CD4-positive, alpha-beta memory T cell (primary cell): Measurements from ENCODE around the gene PLG. TPM values are rescaled to one million over a fixed set of nuclear protein-coding genes. Genes with fewer than 3 reads are reported as not detected.
"Not testable (repeated sequence)": the region's sequence is repeated elsewhere in the genome, so short reads cannot be mapped to it uniquely, and the experiment has no call there.

Source experiments
- CTCF ChIA-PET: fragments of 350-600 bp; sonication (Branson Sonifier 250); formaldehyde crosslinking; loops from one replicate; lab custom pipeline; 2021; ENCODE audit warnings: inconsistent platforms; ENCODE audit not compliant: partially characterized antibody; lab: Charles Lee
- POLR2A ChIA-PET: fragments of 350-600 bp; sonication (Branson Sonifier 250); formaldehyde crosslinking; loops from one replicate; lab custom pipeline; 2021; ENCODE audit not compliant: partially characterized antibody; lab: Charles Lee
- DNase-seq, 5 donors: peaks; one replicate each; pipeline versions ENCODE4 v3.0.0 to v3.0.0-alpha.2; 2020 to 2022; ENCODE audit warnings: mixed read lengths in 1 of 5
- H3K27ac ChIP-seq: one replicate; pipeline ENCODE4 v1.7.0; 2013; ENCODE audit warnings: low read depth, low read length
- H3K27me3 ChIP-seq: 2 replicates; pipeline ENCODE4 v1.7.0; 2013; ENCODE audit warnings: mild to moderate bottlenecking, low read length, moderate library complexity; ENCODE audit not compliant: insufficient read depth
- H3K36me3 ChIP-seq: 2 replicates; pipeline ENCODE4 v1.7.0; 2013; ENCODE audit warnings: mild to moderate bottlenecking, low read length, moderate library complexity; ENCODE audit not compliant: insufficient read depth
- H3K4me1 ChIP-seq: 2 replicates; pipeline ENCODE4 v1.7.0; 2013; ENCODE audit warnings: mild to moderate bottlenecking, low read length, moderate library complexity; ENCODE audit not compliant: insufficient read depth
- H3K4me3 ChIP-seq, 2 donors: one replicate each; pipeline ENCODE4 v1.7.0; 2013; ENCODE audit warnings: low read length in 2 of 2, mild to moderate bottlenecking in 1 of 2
- H3K9me3 ChIP-seq, 2 donors: one replicate each; pipeline ENCODE4 v1.7.0; 2013; ENCODE audit warnings: low read length in 2 of 2, control low read depth in 1 of 2; ENCODE audit not compliant: control insufficient read depth in 1 of 2
- H3K27ac Mint-ChIP-seq, 7 donors: one replicate each; pipeline ENCODE4 v1.8.0; 2020 to 2021; ENCODE audit warnings: mixed read lengths in 7 of 7, mild to moderate bottlenecking in 6 of 7, inconsistent platforms in 3 of 7, moderate library complexity in 3 of 7
- H3K27me3 Mint-ChIP-seq, 2 donors: one replicate each; pipeline ENCODE4 v1.8.0; 2020 to 2021; ENCODE audit warnings: mixed read lengths in 2 of 2
- H3K36me3 Mint-ChIP-seq, 2 donors: one replicate each; pipeline ENCODE4 v1.8.0; 2020 to 2021; ENCODE audit warnings: mixed read lengths in 2 of 2, inconsistent platforms in 1 of 2, mild to moderate bottlenecking in 1 of 2
- H3K4me1 Mint-ChIP-seq, 4 donors: one replicate each; pipeline ENCODE4 v1.8.0; 2020 to 2021; ENCODE audit warnings: mixed read lengths in 4 of 4, mild to moderate bottlenecking in 1 of 4
- H3K4me3 Mint-ChIP-seq, 8 donors: one replicate each; pipeline ENCODE4 v1.8.0; 2020 to 2021; ENCODE audit warnings: mixed read lengths in 8 of 8, mild to moderate bottlenecking in 7 of 8, moderate library complexity in 6 of 8, inconsistent platforms in 3 of 8
- H3K9me3 Mint-ChIP-seq, 8 donors: one replicate each; pipeline ENCODE4 v1.8.0; 2020 to 2021; ENCODE audit warnings: mixed read lengths in 8 of 8, mild to moderate bottlenecking in 5 of 8, inconsistent platforms in 3 of 8, moderate library complexity in 1 of 8
- intact Hi-C: fragments of 100-400 bp; cut with micrococcal nuclease; formaldehyde crosslinking; loops from one replicate; pipeline ENCODE4 v1.15.1; 2023
- polyA plus RNA-seq, 2 donors: library from polyadenylated mRNA; unstranded; fragments of 300-500 nt; fragmentation: Illumina TruSeq; gene quantifications; one replicate each; pipeline ENCODE4 v1.2.3, GENCODE V29; 2021
- total RNA-seq, 2 experiments: library from RNA; stranded (reverse); gene quantifications; one replicate each; pipeline ENCODE4 v1.2.3, GENCODE V29; 2021

The PLG gene
- total and polyA plus RNA-seq, 4 experiments from 2014 or later: 0.69 to 0.73 TPM; not detected in 2

DNA sequence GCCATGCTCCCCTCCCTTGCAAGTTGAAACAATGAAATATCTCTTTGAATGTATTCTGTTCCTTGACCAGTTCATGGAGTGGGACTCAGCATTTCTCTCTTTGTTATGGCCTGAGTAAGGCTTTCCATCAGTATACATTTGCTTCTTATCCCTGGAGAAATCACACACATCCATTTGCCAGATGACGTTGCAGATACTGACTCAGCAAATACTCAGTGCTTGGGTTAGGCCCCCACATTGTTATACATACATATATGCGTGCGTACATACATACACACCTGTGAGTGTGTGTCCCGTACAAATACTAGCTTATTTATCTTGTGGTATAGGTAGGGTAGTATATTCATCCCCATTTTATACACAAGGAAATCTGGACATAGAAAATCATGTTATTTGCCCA lies 72.4 kb downstream of the PLG start:
- no peak overlapping the region for H3K27ac ChIP-seq
- Mint-ChIP-seq H3K9me3 (no peaks in the 10 kb centered on the region), H3K4me3 (no peak overlapping the region)

DNA sequence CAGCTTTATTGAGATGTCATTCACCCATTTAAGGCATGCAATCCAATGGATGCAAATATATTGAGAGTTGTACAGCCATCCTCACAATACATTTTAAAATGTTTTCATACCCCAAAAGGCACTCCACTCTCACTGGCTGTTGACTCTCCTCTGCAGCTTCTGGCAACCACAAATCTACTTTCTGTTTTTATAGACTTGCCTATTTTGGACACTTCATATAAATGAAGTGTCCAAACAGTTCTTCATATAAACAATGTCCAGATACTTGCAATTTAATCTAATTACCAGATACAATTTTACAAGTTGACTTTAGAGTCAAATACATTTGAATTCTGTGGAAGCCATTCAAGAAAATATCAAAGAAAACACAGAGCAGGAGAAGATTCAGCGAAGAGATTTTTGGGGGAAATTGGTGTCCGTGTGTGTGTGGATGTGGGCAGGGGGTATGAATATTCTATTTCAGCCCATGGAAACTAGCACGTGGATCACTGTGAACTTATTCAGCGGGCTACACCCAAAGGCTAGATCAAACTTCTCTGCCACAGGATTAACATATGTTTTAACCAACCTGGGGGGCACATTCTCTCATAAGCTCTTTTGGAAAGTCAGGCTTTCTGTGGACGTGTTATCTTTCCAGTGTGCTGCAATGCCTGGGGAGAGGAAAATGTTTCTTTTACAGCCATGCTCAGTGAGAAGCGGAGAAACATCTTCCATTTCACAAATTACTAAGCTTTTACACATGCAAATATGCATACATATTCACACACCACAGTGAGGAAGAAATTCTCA lies 73.9 kb downstream of the PLG start:
- Histone ChIP-seq H3K9me3 (no peaks in the 10 kb centered on the region), H3K36me3 (no peaks in the 10 kb centered on the region), H3K4me3 (no peak overlapping the region), H3K27ac (no peak overlapping the region), H3K4me1 (no peaks in the 10 kb centered on the region), H3K27me3 (no peaks in the 10 kb centered on the region)
- Mint-ChIP-seq H3K4me3 (no peak overlapping the region), H3K27ac (no peak overlapping the region), H3K9me3 (peaks cover 0 to 8% (median 1%) of the 10 kb centered on the region in 8 donors), H3K27me3 (peaks cover 0 to 4% of the 10 kb centered on the region in 2 donors), H3K4me1 (no peaks in the 10 kb centered on the region), H3K36me3 (no peaks in the 10 kb centered on the region)
- intact Hi-C loops: no loop called here
- no peak for DNase-seq
- CTCF ChIA-PET: no interaction called here
- POLR2A ChIA-PET: no interaction called here

More for the DNA sequence above, 72.4 kb downstream of the PLG start:
- Mint-ChIP-seq H3K36me3 (no peaks in the 10 kb centered on the region), H3K4me1 (no peaks in the 10 kb centered on the region), H3K27me3 (peaks cover 4% of the 10 kb centered on the region in 2 donors), H3K27ac (no peak overlapping the region)
- ChIA-PET CTCF (no interaction called here), POLR2A (no interaction called here)
- no peaks in the 10 kb centered on the region for H3K36me3 ChIP-seq
- no peak overlapping the region for H3K4me3 ChIP-seq
- H3K4me1 ChIP-seq: no peaks in the 10 kb centered on the region
- intact Hi-C loops: no loop called here
- no peak for DNase-seq
- H3K27me3 ChIP-seq: no peaks in the 10 kb centered on the region
- H3K9me3 ChIP-seq: no peaks in the 10 kb centered on the region

- H3K4me1 ChIP-seq, POLR2A ChIA-PET, DNase-seq, intact Hi-C loops, H3K9me3 ChIP-seq, H3K9me3 Mint-ChIP-seq, CTCF ChIA-PET, H3K36me3 Mint-ChIP-seq, H3K4me3 ChIP-seq, H3K4me3 Mint-ChIP-seq, H3K27ac Mint-ChIP-seq, H3K27me3 Mint-ChIP-seq, H3K36me3 ChIP-seq, H3K4me1 Mint-ChIP-seq, H3K27me3 ChIP-seq, H3K27ac ChIP-seq: not testable (repeated sequence)
Observed at GRCh38 chr6:160779095-160779494, 77.1 kb downstream of the PLG start.

DNA sequence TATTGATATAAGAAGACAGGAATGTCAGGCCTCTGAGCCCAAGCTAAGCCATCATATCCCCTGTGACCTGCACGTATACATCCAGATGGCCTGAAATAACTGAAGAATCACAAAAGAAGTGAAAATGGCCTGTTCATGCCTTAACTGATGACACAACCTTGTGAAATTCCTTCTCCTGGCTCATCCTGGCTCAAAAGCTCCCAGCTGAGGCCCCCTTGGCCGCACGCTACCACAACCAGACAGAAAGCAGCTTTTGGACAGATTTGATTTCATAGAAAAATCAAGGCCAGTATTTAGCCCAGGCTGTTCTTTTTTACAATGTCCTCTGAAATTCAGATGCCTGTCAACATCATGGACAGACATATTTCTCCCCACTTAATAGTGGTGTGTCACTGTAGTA lies 78.6 kb downstream of the PLG start:
- H3K4me1 ChIP-seq, H3K9me3 ChIP-seq, H3K27ac Mint-ChIP-seq, H3K4me3 Mint-ChIP-seq, H3K36me3 ChIP-seq, H3K27ac ChIP-seq, POLR2A ChIA-PET, intact Hi-C loops, H3K4me1 Mint-ChIP-seq, H3K4me3 ChIP-seq, H3K9me3 Mint-ChIP-seq, H3K36me3 Mint-ChIP-seq, DNase-seq, H3K27me3 Mint-ChIP-seq, H3K27me3 ChIP-seq, CTCF ChIA-PET: not testable (repeated sequence)

- H3K36me3 Mint-ChIP-seq: no peaks in the 10 kb centered on the region
- no peak overlapping the region for H3K27ac Mint-ChIP-seq
- no peaks in the 10 kb centered on the region for H3K4me1 ChIP-seq
- no peak for DNase-seq
- H3K4me1 Mint-ChIP-seq: no peaks in the 10 kb centered on the region
- ChIA-PET POLR2A (no interaction called here), CTCF (no interaction called here)
- intact Hi-C loops: no loop called here
- no peak overlapping the region for H3K4me3 Mint-ChIP-seq
- no peaks in the 10 kb centered on the region for H3K27me3 ChIP-seq
- no peak overlapping the region for H3K27ac ChIP-seq
- H3K9me3 Mint-ChIP-seq: peaks cover 0 to 8% (median 1%) of the 10 kb centered on the region in 8 donors
- H3K9me3 ChIP-seq: no peaks in the 10 kb centered on the region
- H3K27me3 Mint-ChIP-seq: peaks cover under 1 to 5% of the 10 kb centered on the region in 2 donors
- H3K4me3 ChIP-seq: no peak overlapping the region
- no peaks in the 10 kb centered on the region for H3K36me3 ChIP-seq
Observed at GRCh38 chr6:160781298-160781697, 79.3 kb downstream of the PLG start.

- ChIA-PET CTCF (no interaction called here), POLR2A (no interaction called here)
- Histone ChIP-seq H3K27me3 (no peaks in the 10 kb centered on the region), H3K4me3 (no peak overlapping the region), H3K27ac (no peak overlapping the region), H3K4me1 (no peaks in the 10 kb centered on the region), H3K9me3 (no peaks in the 10 kb centered on the region), H3K36me3 (no peaks in the 10 kb centered on the region)
- Mint-ChIP-seq H3K27me3 (peaks cover 4 to 8% of the 10 kb centered on the region in 2 donors), H3K4me3 (no peak overlapping the region), H3K36me3 (no peaks in the 10 kb centered on the region), H3K9me3 (peaks cover 0 to 8% (median 2%) of the 10 kb centered on the region in 8 donors), H3K4me1 (no peaks in the 10 kb centered on the region), H3K27ac (no peak overlapping the region)
- intact Hi-C loops: no loop called here
- no peak for DNase-seq
Observed at GRCh38 chr6:160782228-160782627, 80.2 kb downstream of the PLG start.

GRCh38 chr6:160783741-160784140 lies 81.7 kb downstream of the PLG start:
- no peak overlapping the region for H3K4me3 ChIP-seq
- intact Hi-C loops: no loop called here
- no peaks in the 10 kb centered on the region for H3K4me1 ChIP-seq
- H3K4me1 Mint-ChIP-seq: no peaks in the 10 kb centered on the region
- no peak overlapping the region for H3K4me3 Mint-ChIP-seq
- peaks cover 0 to 8% (median 2%) of the 10 kb centered on the region in 8 donors for H3K9me3 Mint-ChIP-seq
- H3K27ac Mint-ChIP-seq: no peak overlapping the region
- no peak overlapping the region for H3K27ac ChIP-seq
- no peaks in the 10 kb centered on the region for H3K36me3 Mint-ChIP-seq
- ChIA-PET CTCF (interaction anchor here (1.1 kb wide), 1 partner anchor 589 kb away, joined by 3 read pairs; no protein-coding TSS in a partner anchor), POLR2A (no interaction called here)
- peaks cover 4 to 8% of the 10 kb centered on the region in 2 donors for H3K27me3 Mint-ChIP-seq
- H3K9me3 ChIP-seq: no peaks in the 10 kb centered on the region
- H3K36me3 ChIP-seq: no peaks in the 10 kb centered on the region
- no peak for DNase-seq
- H3K27me3 ChIP-seq: no peaks in the 10 kb centered on the region
